Erythroblast (primary cell): ENCODE data around the gene OXCT1.

ENCODE experiments used
- GATA1 ChIP-seq: IDR thresholded peaks from 2 replicates; pipeline ENCODE4 v1.6.1; 2011; ENCODE audit warnings: low read depth, mild to moderate bottlenecking, control low read depth, low read length, moderate library complexity
- POLR2A ChIP-seq: IDR thresholded peaks from 2 replicates; pipeline ENCODE4 v1.6.1; 2011; ENCODE audit warnings: mild to moderate bottlenecking, low read length

DNA sequence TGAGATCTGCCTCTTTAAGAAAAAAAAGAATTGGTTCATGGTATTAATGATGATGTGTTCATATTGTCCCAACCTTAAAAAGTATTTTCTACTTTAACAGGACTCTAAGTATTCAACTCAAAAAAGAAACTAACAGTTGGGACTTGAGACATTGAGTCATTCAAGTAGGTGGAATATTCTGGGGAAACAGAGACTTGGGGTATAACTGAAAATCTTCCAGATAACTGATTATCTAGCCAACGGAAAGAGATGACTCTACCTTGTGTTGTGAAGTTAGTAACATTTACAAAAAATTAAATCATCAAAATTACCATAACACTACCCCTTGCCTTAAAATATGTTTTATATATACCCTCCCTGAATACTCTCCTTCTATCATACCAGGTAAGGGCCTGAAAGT, 19.1 kb downstream of the OXCT1 start:
- TF ChIP-seq POLR2A, result no peak
- TF ChIP-seq GATA1, result no peak
